SK-N-SH treated with all-trans-retinoic acid at 6 μM for 48 hours (cell line): ENCODE results near the gene S100B.

ENCODE experiments used
- ATAC-seq: fragments of 200-7000 bp; cut with Tn5 transposase; 3 replicates; pipeline ENCODE4 v1.9.1; 2020; ENCODE audit warnings: mild to moderate bottlenecking, moderate library complexity
- ARNTL ChIP-seq: fragments of 450-650 bp; formaldehyde crosslinking; IDR thresholded peaks from 2 replicates; pipeline ENCODE4 v1.5.0; 2020; ENCODE audit warnings: low read depth, mild to moderate bottlenecking, moderate library complexity, borderline replicate concordance
- CREB5 ChIP-seq: fragments of 250-450 bp; sonication (Bioruptor Pico); IDR thresholded peaks from 2 replicates; pipeline ENCODE4 v1.5.1; 2020; ENCODE audit warnings: low read depth, mild to moderate bottlenecking, moderate library complexity
- GLIS3 ChIP-seq: fragments of 250-450 bp; sonication (Bioruptor Pico); IDR thresholded peaks from 2 replicates; pipeline ENCODE4 v1.5.0; 2020; ENCODE audit warnings: mild to moderate bottlenecking, moderate library complexity
- ISL1 ChIP-seq: fragments of 250-450 bp; sonication (Bioruptor Pico); IDR thresholded peaks from 2 replicates; pipeline ENCODE4 v2.1.2; 2022; ENCODE audit warnings: mild to moderate bottlenecking, moderate library complexity
- OSR1 ChIP-seq: fragments of 250-450 bp; sonication (Bioruptor Pico); IDR thresholded peaks from 2 replicates; pipeline ENCODE4 v1.8.0; 2022; ENCODE audit warnings: moderate library complexity, mild to moderate bottlenecking, inconsistent platforms
- POU6F1 ChIP-seq: fragments of 250-450 bp; sonication (Bioruptor Pico); IDR thresholded peaks from 2 replicates; pipeline ENCODE4 v1.8.0; 2021; ENCODE audit warnings: low read depth, mild to moderate bottlenecking, moderate library complexity, borderline replicate concordance
- RARB ChIP-seq: fragments of 250-450 bp; sonication (Bioruptor Pico); IDR thresholded peaks from 2 replicates; pipeline ENCODE4 v1.8.0; 2021; ENCODE audit warnings: mild to moderate bottlenecking, moderate library complexity
- TOX ChIP-seq: fragments of 250-450 bp; sonication (Bioruptor Pico); IDR thresholded peaks from 2 replicates; pipeline ENCODE4 v1.8.0; 2021; ENCODE audit warnings: mild to moderate bottlenecking, moderate library complexity, borderline replicate concordance
- ZFP3 ChIP-seq: fragments of 250-450 bp; sonication (Bioruptor Pico); IDR thresholded peaks from 2 replicates; pipeline ENCODE4 v1.5.0; 2020; ENCODE audit warnings: mild to moderate bottlenecking, moderate library complexity
- ZFP30 ChIP-seq: fragments of 450-650 bp; formaldehyde crosslinking; IDR thresholded peaks from 2 replicates; pipeline ENCODE4 v1.5.0; 2022; ENCODE audit warnings: mild to moderate bottlenecking, moderate library complexity
- ZNF8 ChIP-seq: fragments of 450-650 bp; formaldehyde crosslinking; IDR thresholded peaks from 2 replicates; pipeline ENCODE4 v1.5.0; 2020; ENCODE audit warnings: mild to moderate bottlenecking, moderate library complexity
- TF ChIP-seq, protein P1 (sequence below): fragments of 250-450 bp; sonication (Bioruptor Pico); IDR thresholded peaks from 2 replicates; pipeline ENCODE4 v1.8.0; 2020; ENCODE audit warnings: mild to moderate bottlenecking, moderate library complexity, borderline replicate concordance

Gene S100B

DNA sequence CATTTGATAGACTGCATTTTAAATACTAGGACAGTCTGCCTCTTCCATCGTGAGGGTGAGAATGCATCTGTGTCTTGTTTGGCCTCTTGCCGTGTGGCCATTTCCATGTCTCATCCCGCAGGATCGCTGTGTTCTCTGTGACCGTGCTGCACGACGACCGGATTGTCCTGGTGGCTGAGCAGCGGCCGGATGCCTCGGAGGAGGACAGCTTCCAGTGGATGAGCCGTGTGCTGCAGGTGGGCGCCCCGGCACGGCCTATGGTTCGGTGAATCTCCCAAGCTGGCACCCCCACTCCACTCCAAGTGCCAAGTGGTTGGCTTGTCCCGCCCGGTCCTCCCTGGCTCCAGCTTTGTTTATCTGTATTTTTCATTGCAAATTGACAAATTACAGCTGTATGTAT lies 55.2 kb downstream of the S100B start:
- TF ChIP-seq GLIS3 (CRISPR knock-in tag) (no peak), POU6F1 (CRISPR knock-in tag) (no peak), ISL1 (CRISPR knock-in tag) (no peak), RARB (CRISPR knock-in tag) (no peak), ZFP3 (no peak), OSR1 (no peak), CREB5 (no peak), ZFP30 (no peak), ARNTL (CRISPR knock-in tag) (no peak), ZNF8 (CRISPR knock-in tag) (no peak), TOX (no peak)
- TF ChIP-seq, protein P1, sequence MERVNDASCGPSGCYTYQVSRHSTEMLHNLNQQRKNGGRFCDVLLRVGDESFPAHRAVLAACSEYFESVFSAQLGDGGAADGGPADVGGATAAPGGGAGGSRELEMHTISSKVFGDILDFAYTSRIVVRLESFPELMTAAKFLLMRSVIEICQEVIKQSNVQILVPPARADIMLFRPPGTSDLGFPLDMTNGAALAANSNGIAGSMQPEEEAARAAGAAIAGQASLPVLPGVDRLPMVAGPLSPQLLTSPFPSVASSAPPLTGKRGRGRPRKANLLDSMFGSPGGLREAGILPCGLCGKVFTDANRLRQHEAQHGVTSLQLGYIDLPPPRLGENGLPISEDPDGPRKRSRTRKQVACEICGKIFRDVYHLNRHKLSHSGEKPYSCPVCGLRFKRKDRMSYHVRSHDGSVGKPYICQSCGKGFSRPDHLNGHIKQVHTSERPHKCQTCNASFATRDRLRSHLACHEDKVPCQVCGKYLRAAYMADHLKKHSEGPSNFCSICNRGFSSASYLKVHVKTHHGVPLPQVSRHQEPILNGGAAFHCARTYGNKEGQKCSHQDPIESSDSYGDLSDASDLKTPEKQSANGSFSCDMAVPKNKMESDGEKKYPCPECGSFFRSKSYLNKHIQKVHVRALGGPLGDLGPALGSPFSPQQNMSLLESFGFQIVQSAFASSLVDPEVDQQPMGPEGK, result no peak
- ATAC-seq, result no peak
